Adipocyte (in vitro differentiated cells): ENCODE results near the gene KIAA0930.
"Not testable (repeated sequence)": the region's sequence is repeated elsewhere in the genome, so short reads cannot be mapped to it uniquely, and the experiment has no call there.

Source experiments
- DNase-seq: peaks from one replicate; pipeline ENCODE4 v3.0.0-alpha.2; 2015; ENCODE audit warnings: low read depth
- H3K27me3 ChIP-seq: replicated peaks from 2 replicates; pipeline ENCODE4 v1.7.0; 2013; ENCODE audit warnings: mild to moderate bottlenecking, low read length, moderate library complexity; ENCODE audit not compliant: control insufficient read depth, insufficient read depth
- H3K36me3 ChIP-seq: 2 replicates; pipeline ENCODE4 v1.7.0; 2013; ENCODE audit warnings: low read length, mild to moderate bottlenecking, moderate library complexity; ENCODE audit not compliant: control insufficient read depth, insufficient read depth, severe bottlenecking
- H3K4me1 ChIP-seq: 2 replicates; pipeline ENCODE4 v1.7.0; 2013; ENCODE audit warnings: mild to moderate bottlenecking, low read length, moderate library complexity; ENCODE audit not compliant: control insufficient read depth, insufficient read depth
- H3K4me3 ChIP-seq: 2 replicates; pipeline ENCODE4 v1.7.0; 2013; ENCODE audit warnings: mild to moderate bottlenecking, low read length, moderate library complexity
- H3K9ac ChIP-seq: 2 replicates; pipeline ENCODE4 v1.7.0; 2013; ENCODE audit warnings: mild to moderate bottlenecking, low read length, moderate library complexity
- H3K9me3 ChIP-seq: 2 replicates; pipeline ENCODE4 v1.7.0; 2013; ENCODE audit warnings: mild to moderate bottlenecking, low read length, moderate library complexity; ENCODE audit not compliant: control insufficient read depth

Gene KIAA0930

GRCh38 chr22:45240810-45241631 lies at the start of gene KIAA0930:
KIAA0930 (minus strand) TSS chr22:45240894; CDS start chr22:45240703, 191 bp downstream.
- H3K4me1 ChIP-seq, result peaks cover 9% of the 10 kb centered on the region
- peak; percentile 88 for DNase-seq
- no peaks in the 10 kb centered on the region for H3K9me3 ChIP-seq
- H3K4me3 ChIP-seq, result peak within 1 kb of the TSS; percentile 83
- no peaks in the 10 kb centered on the region for H3K27me3 ChIP-seq
- peak within 1 kb of the TSS; percentile 82 for H3K9ac ChIP-seq
- no peaks in the 10 kb centered on the region for H3K36me3 ChIP-seq

- no peaks in the 10 kb centered on the region for H3K36me3 ChIP-seq
- peaks cover 8% of the 10 kb centered on the region for H3K4me1 ChIP-seq
- H3K4me3 ChIP-seq, result no peak overlapping the region
- H3K27me3 ChIP-seq, result peaks cover 43% of the 10 kb centered on the region
- no peak overlapping the region for H3K9ac ChIP-seq
- H3K9me3 ChIP-seq, result no peaks in the 10 kb centered on the region
- DNase-seq, result no peak
Observed at GRCh38 chr22:45286854-45287551, 46.3 kb upstream of the KIAA0930 start.

GRCh38 chr22:45285263-45286058 lies 44.8 kb upstream of the KIAA0930 start:
- H3K4me1 ChIP-seq, result peaks cover 3% of the 10 kb centered on the region
- no peaks in the 10 kb centered on the region for H3K9me3 ChIP-seq
- no peak overlapping the region for H3K9ac ChIP-seq
- no peak for DNase-seq
- H3K36me3 ChIP-seq, result no peaks in the 10 kb centered on the region
- no peak overlapping the region for H3K4me3 ChIP-seq
- peaks cover 38% of the 10 kb centered on the region for H3K27me3 ChIP-seq

GRCh38 chr22:45284705-45285262 lies 44.1 kb upstream of the KIAA0930 start, which contains the start of gene UPK3A:
UPK3A (plus strand) TSS chr22:45284949; CDS start chr22:45285014, 65 bp downstream.
- Histone ChIP-seq H3K4me1 (peaks cover 3% of the 10 kb centered on the region), H3K9me3 (no peaks in the 10 kb centered on the region), H3K4me3 (peak within 1 kb of the TSS; percentile 56), H3K27me3 (peaks cover 38% of the 10 kb centered on the region), H3K36me3 (no peaks in the 10 kb centered on the region), H3K9ac (no peak within 1 kb of the TSS)
- DNase-seq, result peak; percentile 18

DNA sequence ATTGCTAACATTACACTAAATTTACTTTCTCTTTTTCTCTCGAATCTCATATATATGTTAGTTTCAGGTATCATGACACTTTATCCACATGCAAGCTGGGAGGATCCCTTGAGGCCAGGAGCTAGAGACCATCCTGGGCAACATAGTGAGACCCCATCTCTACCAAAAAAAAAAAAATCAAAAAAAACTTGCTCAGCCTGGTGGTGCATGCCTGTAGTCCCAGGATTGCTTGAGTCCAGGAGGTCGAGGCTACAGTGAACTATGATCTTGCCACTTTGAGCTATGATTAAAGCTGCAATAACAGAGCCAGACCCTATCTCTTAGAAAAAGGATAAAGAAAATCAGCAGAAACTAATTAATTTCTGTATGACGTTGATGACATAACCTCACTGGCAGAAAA lies 40.3 kb upstream of the KIAA0930 start:
- no peaks in the 10 kb centered on the region for H3K36me3 ChIP-seq
- no peaks in the 10 kb centered on the region for H3K9me3 ChIP-seq
- H3K4me3 ChIP-seq, result no peak overlapping the region
- no peak for DNase-seq
- H3K9ac ChIP-seq, result no peak overlapping the region
- peaks cover 31% of the 10 kb centered on the region for H3K27me3 ChIP-seq
- peaks cover 6% of the 10 kb centered on the region for H3K4me1 ChIP-seq

- Histone ChIP-seq H3K4me1 (peaks cover 6% of the 10 kb centered on the region), H3K36me3 (no peaks in the 10 kb centered on the region), H3K9ac (no peak overlapping the region), H3K4me3 (no peak overlapping the region), H3K9me3 (no peaks in the 10 kb centered on the region), H3K27me3 (peaks cover 27% of the 10 kb centered on the region)
- no peak for DNase-seq
Observed at GRCh38 chr22:45280587-45280980, 39.9 kb upstream of the KIAA0930 start.

- H3K4me1 ChIP-seq, result peaks cover 6% of the 10 kb centered on the region
- H3K36me3 ChIP-seq, result no peaks in the 10 kb centered on the region
- H3K27me3 ChIP-seq, result peaks cover 15% of the 10 kb centered on the region
- no peak for DNase-seq
- no peaks in the 10 kb centered on the region for H3K9me3 ChIP-seq
- H3K9ac ChIP-seq, result no peak overlapping the region
- H3K4me3 ChIP-seq, result no peak overlapping the region
Observed at GRCh38 chr22:45278125-45278524, 37.4 kb upstream of the KIAA0930 start.

GRCh38 chr22:45277720-45278119 lies 37.0 kb upstream of the KIAA0930 start:
- H3K4me3 ChIP-seq, H3K36me3 ChIP-seq, DNase-seq, H3K9ac ChIP-seq, H3K9me3 ChIP-seq, H3K4me1 ChIP-seq: not testable (repeated sequence)
- peaks cover 15% of the 10 kb centered on the region for H3K27me3 ChIP-seq

DNA sequence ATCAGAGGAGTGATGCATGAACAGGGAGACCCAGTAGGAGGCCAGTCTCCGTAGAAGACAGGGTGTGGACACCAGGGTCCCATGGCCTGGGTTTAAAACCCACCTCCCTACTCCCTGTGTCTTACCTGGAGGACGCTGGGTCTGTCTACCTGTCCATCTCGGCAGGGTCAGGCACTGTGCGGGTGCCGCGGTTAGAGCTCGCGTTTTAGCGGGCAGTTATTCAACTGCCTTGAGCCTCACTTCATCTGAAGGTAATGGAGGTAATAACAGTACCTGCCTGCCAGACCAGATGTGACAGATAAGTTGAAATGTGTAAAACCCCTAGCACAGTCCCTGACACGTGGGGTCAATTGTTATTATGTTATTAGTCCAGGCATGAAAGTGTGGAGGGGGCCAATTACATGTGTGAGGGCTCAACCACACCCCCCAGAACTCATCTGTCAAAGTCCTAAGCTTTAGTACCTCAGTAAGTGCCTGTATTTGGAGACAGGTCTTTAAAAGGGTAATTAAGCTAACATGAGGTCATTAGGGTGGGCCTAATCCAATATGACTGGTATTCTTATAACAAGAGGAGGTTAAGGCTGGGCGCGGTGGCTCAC lies 35.9 kb upstream of the KIAA0930 start:
- H3K9me3 ChIP-seq, result no peaks in the 10 kb centered on the region
- H3K36me3 ChIP-seq, result no peaks in the 10 kb centered on the region
- peaks cover 6% of the 10 kb centered on the region for H3K27me3 ChIP-seq
- no peak for DNase-seq
- H3K4me1 ChIP-seq, result peaks cover 12% of the 10 kb centered on the region
- H3K9ac ChIP-seq, result no peak overlapping the region
- H3K4me3 ChIP-seq, result no peak overlapping the region

DNA sequence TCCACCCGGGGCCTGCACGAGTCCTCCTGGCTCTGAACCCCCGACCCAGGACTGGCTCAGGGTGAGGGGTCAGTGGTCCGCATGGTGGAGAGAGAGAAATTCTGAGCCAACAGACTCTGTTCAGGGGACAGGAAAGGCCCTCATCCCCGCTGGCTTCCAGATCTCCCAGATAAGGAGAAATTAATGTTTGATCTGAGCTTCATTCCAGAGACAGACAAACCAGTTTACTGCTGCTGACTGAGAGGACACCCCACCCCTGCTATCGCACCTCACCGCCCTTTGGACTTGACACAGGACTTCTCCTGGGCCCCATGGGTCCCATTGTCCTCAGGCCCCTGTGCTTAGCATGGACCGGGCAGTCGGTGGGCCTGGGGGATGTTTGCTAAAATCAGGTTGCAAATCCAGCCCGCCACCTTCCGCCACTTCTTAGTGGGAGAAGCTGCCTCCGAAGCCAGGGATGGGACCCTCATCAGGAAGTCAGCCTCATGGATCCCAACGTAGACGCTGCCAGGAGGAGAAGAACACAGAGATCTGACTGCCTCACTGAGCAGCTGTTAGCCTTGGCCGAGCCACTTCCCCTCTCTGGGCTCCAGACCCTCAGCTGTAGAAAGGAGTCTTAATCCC lies 32.9 kb upstream of the KIAA0930 start:
- no peak overlapping the region for H3K4me3 ChIP-seq
- peaks cover 14% of the 10 kb centered on the region for H3K4me1 ChIP-seq
- no peak overlapping the region for H3K9ac ChIP-seq
- no peaks in the 10 kb centered on the region for H3K36me3 ChIP-seq
- no peaks in the 10 kb centered on the region for H3K9me3 ChIP-seq
- DNase-seq, result no peak
- H3K27me3 ChIP-seq, result peaks cover 12% of the 10 kb centered on the region
